ENCODE measurements around the gene LCAT. TPM values are rescaled to one million over a fixed set of nuclear protein-coding genes. Genes with fewer than 3 reads are reported as not detected.
"Not testable (repeated sequence)": the region's sequence is repeated elsewhere in the genome, so short reads cannot be mapped to it uniquely, and the experiment has no call there.

LCAT gene
- 10 to 100 TPM in 11 of 12 donors, not detected in 1; 15.7 to 39.5 (median 18.8) TPM for polyA plus RNA-seq (ENCODE audit: insufficient read length in 12 of 12)
- long read RNA-seq, donor 1, partial matches to known transcripts = 0 of 3 reads
- long read RNA-seq, donor 1, other reads (novel, unspliced or antisense) = 0 of 3 reads
- long read RNA-seq, donor 2, partial matches to known transcripts = 0 of 1 reads
- long read RNA-seq, donor 2, other reads (novel, unspliced or antisense) = 0 of 1 reads
- long read RNA-seq, donor 3 = 0 reads
- long read RNA-seq, donor 4, partial matches to known transcripts = 0 of 2 reads
- long read RNA-seq, donor 4, other reads (novel, unspliced or antisense) = 0 of 2 reads
- long read RNA-seq, donor 5, partial matches to known transcripts = 0 of 1 reads
- long read RNA-seq, donor 5, other reads (novel, unspliced or antisense) = 0 of 1 reads
- long read RNA-seq, donor 6, partial matches to known transcripts = 0 of 1 reads
- long read RNA-seq, donor 6, other reads (novel, unspliced or antisense) = 0 of 1 reads
- long read RNA-seq, donor 7, partial matches to known transcripts = 0 of 1 reads
- long read RNA-seq, donor 7, other reads (novel, unspliced or antisense) = 0 of 1 reads
- long read RNA-seq, donor 8, transcript LCAT-204 (5 exons, 1,240 nt) = major isoform, 5 of 5 reads
- long read RNA-seq, donor 8, partial matches to known transcripts = 0 of 5 reads
- long read RNA-seq, donor 8, other reads (novel, unspliced or antisense) = 0 of 5 reads
- long read RNA-seq, donor 9, partial matches to known transcripts = 0 of 2 reads
- long read RNA-seq, donor 9, other reads (novel, unspliced or antisense) = 0 of 2 reads
- long read RNA-seq, donor 10, partial matches to known transcripts = 0 of 1 reads
- long read RNA-seq, donor 10, other reads (novel, unspliced or antisense) = 0 of 1 reads
- long read RNA-seq, donor 11, partial matches to known transcripts = 0 of 4 reads
- long read RNA-seq, donor 11, other reads (novel, unspliced or antisense) = 0 of 4 reads

- DNase-seq = no peak
Observed at GRCh38 chr16:67943619-67944504, at the start of gene LCAT. Gene LCAT (minus strand): TSS chr16:67944120. CDS start chr16:67944101, 19 bp downstream.

- peak; percentile 66 for DNase-seq
Observed at GRCh38 chr16:67993207-67994039, 49.5 kb upstream of the LCAT start.

- DNase-seq = no peak
Observed at GRCh38 chr16:67992661-67993206, 48.8 kb upstream of the LCAT start.

- no peak for DNase-seq
Observed at GRCh38 chr16:67990018-67990386, 46.1 kb upstream of the LCAT start.

GRCh38 chr16:67989322-67990017 lies 45.5 kb upstream of the LCAT start:
- DNase-seq = no peak

- DNase-seq = no peak
Observed at GRCh38 chr16:67988675-67989074, 44.8 kb upstream of the LCAT start.

- DNase-seq = no peak
Observed at GRCh38 chr16:67987460-67988160, 43.7 kb upstream of the LCAT start.

- no peak for DNase-seq
Observed at GRCh38 chr16:67986949-67987348, 43.0 kb upstream of the LCAT start.

GRCh38 chr16:67982011-67982696 lies 38.2 kb upstream of the LCAT start:
- DNase-seq = no peak

GRCh38 chr16:67979955-67980678 lies 36.2 kb upstream of the LCAT start, which contains the start of gene DPEP3:
Gene DPEP3 (minus strand): TSS chr16:67980499. CDS start chr16:67980380, 119 bp downstream.
- no peak for DNase-seq

GRCh38 chr16:67977469-67978227 lies 33.7 kb upstream of the LCAT start:
- DNase-seq = no peak

GRCh38 chr16:67977005-67977404 lies 33.1 kb upstream of the LCAT start:
- DNase-seq = no peak

- no peak for DNase-seq
Observed at GRCh38 chr16:67976205-67976604, 32.3 kb upstream of the LCAT start.

- DNase-seq = no peak
Observed at GRCh38 chr16:67975321-67976105, 31.6 kb upstream of the LCAT start.

GRCh38 chr16:67972285-67972684 lies 28.4 kb upstream of the LCAT start:
- not testable (repeated sequence) for DNase-seq

GRCh38 chr16:67971111-67971510 lies 27.2 kb upstream of the LCAT start:
- DNase-seq = no peak

Measured in muscle of arm (tissue), 14 donors.